Stimulated activated CD4-positive, alpha-beta T cell treated with anti-CD3 and anti-CD28 coated beads, Interleukin-12 subunit alpha, Interleukin-12 subunit beta, amount 100 ng/mL, for 24 hours (primary cell): ENCODE results near the gene CCDC124.
"Not testable (repeated sequence)": the region's sequence is repeated elsewhere in the genome, so short reads cannot be mapped to it uniquely, and the experiment has no call there.

Experiments used
- DNase-seq, 2 experiments: peaks; one replicate each; pipeline ENCODE4 v3.0.0-alpha.2; 2020; ENCODE audit warnings: low read depth in 2 of 2

The CCDC124 gene

GRCh38 chr19:17985037-17985818, 52.4 kb downstream of the CCDC124 start:
- no peak for DNase-seq

- DNase-seq: not testable (repeated sequence)
Measured at GRCh38 chr19:17986569-17986968, 53.8 kb downstream of the CCDC124 start.

- no peak for DNase-seq
Measured at GRCh38 chr19:17988161-17988560, 55.3 kb downstream of the CCDC124 start.

- DNase-seq: no peak
Measured at GRCh38 chr19:17989425-17990094, 56.7 kb downstream of the CCDC124 start.

GRCh38 chr19:17993076-17993813, 60.4 kb downstream of the CCDC124 start:
- DNase-seq: no peak
